Calu3 (cell line): ENCODE measurements around the gene CIB2. TPM values are rescaled to one million over a fixed set of nuclear protein-coding genes. Genes with fewer than 3 reads are reported as not detected.

Experiments
- BruUV-seq: library from RNA; stranded (reverse); fragments of 400-500 nt; replicated peaks from 2 replicates; lab custom pipeline; 2021; lab: Mats Ljungman, UMichigan
- CTCF ChIA-PET: fragments of 300-600 bp; sonication (Branson Sonifier 250); formaldehyde crosslinking; loops from one replicate; lab custom pipeline; 2022; ENCODE audit warnings: antibody characterized with exemption; lab: Charles Lee
- DNase-seq: peaks from one replicate; pipeline ENCODE4 v3.0.0; 2022
- H3K27ac Mint-ChIP-seq: one replicate; pipeline ENCODE4 v1.8.0; 2022; ENCODE audit warnings: mixed read lengths; ENCODE audit not compliant: unreplicated experiment
- H3K27me3 Mint-ChIP-seq: one replicate; pipeline ENCODE4 v1.8.0; 2022; ENCODE audit warnings: mixed read lengths; ENCODE audit not compliant: unreplicated experiment
- H3K36me3 Mint-ChIP-seq: one replicate; pipeline ENCODE4 v1.8.0; 2022; ENCODE audit warnings: mild to moderate bottlenecking, moderate library complexity, mixed read lengths; ENCODE audit not compliant: insufficient read depth, unreplicated experiment
- H3K4me1 Mint-ChIP-seq: one replicate; pipeline ENCODE4 v1.8.0; 2022; ENCODE audit warnings: mild to moderate bottlenecking, low read depth, mixed read lengths; ENCODE audit not compliant: unreplicated experiment
- H3K4me3 Mint-ChIP-seq: one replicate; pipeline ENCODE4 v1.8.0; 2022; ENCODE audit warnings: mild to moderate bottlenecking, low read depth, moderate library complexity, mixed read lengths; ENCODE audit not compliant: unreplicated experiment
- H3K9me3 Mint-ChIP-seq: one replicate; pipeline ENCODE4 v1.8.0; 2022; ENCODE audit warnings: low read depth, mixed read lengths; ENCODE audit not compliant: unreplicated experiment
- CTCF ChIP-seq: fragments of 200-600 bp; IDR thresholded peaks from one replicate; pipeline ENCODE4 v1.8.0; 2022; ENCODE audit warnings: antibody characterized with exemption; ENCODE audit not compliant: unreplicated experiment
- intact Hi-C: fragments of 100-400 bp; cut with micrococcal nuclease; formaldehyde crosslinking; loops from one replicate; pipeline ENCODE4 v1.10.0; 2022; ENCODE audit not compliant: unreplicated experiment
- total RNA-seq: library from RNA; stranded (reverse); gene quantifications from 2 replicates; pipeline ENCODE4 v1.2.3, GENCODE V29; 2022

The CIB2 gene
- total RNA-seq, 1 experiment from 2014 or later = 15.7 TPM

- peaks cover 3% of the 10 kb centered on the region for H3K4me1 Mint-ChIP-seq
- BruUV-seq = no TSS peak
- no peaks in the 10 kb centered on the region for H3K9me3 Mint-ChIP-seq
- H3K4me3 Mint-ChIP-seq = no peak overlapping the region
- no peak for DNase-seq
- intact Hi-C loops = no loop called here
- H3K27ac Mint-ChIP-seq = no peak overlapping the region
- H3K27me3 Mint-ChIP-seq = no peaks in the 10 kb centered on the region
- CTCF ChIA-PET = interaction anchor here (0.7 kb wide), 1 partner anchor 12 kb away, joined by 3 read pairs; no protein-coding TSS in a partner anchor
- peaks cover 2% of the 10 kb centered on the region for H3K36me3 Mint-ChIP-seq
- TF ChIP-seq CTCF = no peak
Observed at GRCh38 chr15:78142332-78142731, 11.1 kb upstream of the CIB2 start.

- Mint-ChIP-seq H3K27me3 (no peaks in the 10 kb centered on the region), H3K9me3 (no peaks in the 10 kb centered on the region), H3K4me3 (no peak overlapping the region), H3K27ac (no peak overlapping the region), H3K36me3 (no peaks in the 10 kb centered on the region), H3K4me1 (no peaks in the 10 kb centered on the region)
- intact Hi-C loops = no loop called here
- BruUV-seq = no TSS peak
- no peak for TF ChIP-seq CTCF
- CTCF ChIA-PET = interaction anchor here (1.3 kb wide), 1 partner anchor 9 kb away, joined by 4 read pairs; the partner anchor contains the start of gene IDH3A
- DNase-seq = no peak
Observed at GRCh38 chr15:78140292-78140691, 9.0 kb upstream of the CIB2 start.

- CTCF ChIA-PET = interaction anchor here (0.6 to 1.3 kb wide), 3 partner anchors 10 to 56 kb away, joined by 3 to 4 read pairs (median 3); partner anchors contain the start of gene IDH3A
- Mint-ChIP-seq H3K27me3 (no peaks in the 10 kb centered on the region), H3K36me3 (no peaks in the 10 kb centered on the region), H3K27ac (no peak overlapping the region), H3K9me3 (no peaks in the 10 kb centered on the region), H3K4me1 (no peaks in the 10 kb centered on the region), H3K4me3 (no peak overlapping the region)
- DNase-seq = no peak
- intact Hi-C loops = no loop called here
- TF ChIP-seq CTCF = no peak
- BruUV-seq = no TSS peak
Observed at GRCh38 chr15:78139578-78139977, 8.3 kb upstream of the CIB2 start.

GRCh38 chr15:78133801-78134200 lies 2.6 kb upstream of the CIB2 start:
- DNase-seq = peak; percentile 71

More at GRCh38 chr15:78133801-78134200, 2.6 kb upstream of the CIB2 start:
- Mint-ChIP-seq H3K27me3 (no peaks in the 10 kb centered on the region), H3K27ac (peak overlapping the region; percentile 65), H3K4me1 (peaks cover 25% of the 10 kb centered on the region), H3K36me3 (peaks cover 28% of the 10 kb centered on the region), H3K4me3 (peak overlapping the region; percentile 31), H3K9me3 (no peaks in the 10 kb centered on the region)
- CTCF ChIA-PET = interaction anchor here (1.4 kb wide), 1 partner anchor 15 kb away, joined by 3 read pairs; the partner anchor contains the start of gene IDH3A
- intact Hi-C loops = loop anchor here (2.0 to 5.0 kb wide), 3 partner anchors 15 to 108 kb away; partner anchors contain the start of gene IDH3A
- BruUV-seq = no TSS peak
- TF ChIP-seq CTCF = no peak
